SH-SY5Y (cell line): ENCODE data around the gene THSD7A.

Experiments used
- GATA2 ChIP-seq: IDR thresholded peaks from 2 replicates; pipeline ENCODE4 v1.6.1; 2011; ENCODE audit warnings: mild to moderate bottlenecking, low read depth, low read length
- GATA3 ChIP-seq: IDR thresholded peaks from 2 replicates; pipeline ENCODE4 v1.6.1; 2011; ENCODE audit warnings: low read depth, mild to moderate bottlenecking, low read length, moderate library complexity

GRCh38 chr7:11703829-11704228, 128.2 kb downstream of the THSD7A start:
- no peak for TF ChIP-seq GATA2
- TF ChIP-seq GATA3: no peak
